WTC11 (cell line): ENCODE measurements around the gene ATP8B4. TPM values are rescaled to one million over a fixed set of nuclear protein-coding genes. Genes with fewer than 3 reads are reported as not detected.
A peak's percentile ranks its signal among the peaks of the same experiment; 100 is the strongest.

ENCODE experiments used
- ATAC-seq: fragments of 200-7000 bp; cut with Tn5 transposase; 2 replicates; pipeline ENCODE4 v1.10.0; 2021; ENCODE audit warnings: mild to moderate bottlenecking, moderate library complexity
- CTCF ChIA-PET: fragments of 300-600 bp; sonication (Branson Sonifier 250); formaldehyde crosslinking; loops from one replicate; lab custom pipeline; 2021; ENCODE audit warnings: antibody characterized with exemption; lab: Charles Lee
- POLR2A ChIA-PET: fragments of 350-600 bp; sonication (Branson Sonifier 250); formaldehyde crosslinking; loops from one replicate; lab custom pipeline; 2021; ENCODE audit warnings: antibody characterized with exemption; lab: Charles Lee
- DNase-seq: peaks from one replicate; pipeline ENCODE4 v3.0.0; 2021; ENCODE audit warnings: low spot score
- H3K27ac Mint-ChIP-seq: 2 replicates; pipeline ENCODE4 v1.8.0; 2021; ENCODE audit warnings: mixed read lengths
- H3K27me3 Mint-ChIP-seq: 2 replicates; pipeline ENCODE4 v1.8.0; 2021; ENCODE audit warnings: low read depth, mild to moderate bottlenecking, moderate library complexity, mixed read lengths
- H3K36me3 Mint-ChIP-seq: 2 replicates; pipeline ENCODE4 v1.8.0; 2021; ENCODE audit warnings: mixed read lengths
- H3K4me1 Mint-ChIP-seq: 2 replicates; pipeline ENCODE4 v1.8.0; 2022; ENCODE audit warnings: mixed read lengths
- H3K4me3 Mint-ChIP-seq: 2 replicates; pipeline ENCODE4 v1.8.0; 2021; ENCODE audit warnings: mild to moderate bottlenecking, moderate library complexity, mixed read lengths
- H3K9me3 Mint-ChIP-seq: 2 replicates; pipeline ENCODE4 v1.8.0; 2021; ENCODE audit warnings: mixed read lengths
- ATF3 ChIP-seq: sonication (generic); formaldehyde crosslinking; conservative IDR thresholded peaks from 2 replicates; pipeline ENCODE4 v1.8.1; 2022; ENCODE audit warnings: mild to moderate bottlenecking, missing genetic modification reagents
- E2F1 ChIP-seq: sonication (generic); formaldehyde crosslinking; IDR thresholded peaks from 2 replicates; pipeline ENCODE4 v1.8.0; 2022; ENCODE audit warnings: mild to moderate bottlenecking, missing genetic modification reagents
- E2F4 ChIP-seq: sonication (generic); formaldehyde crosslinking; IDR thresholded peaks from 2 replicates; pipeline ENCODE4 v1.8.1; 2022; ENCODE audit warnings: low read depth, mild to moderate bottlenecking, moderate library complexity, missing genetic modification reagents, borderline replicate concordance
- E2F5 ChIP-seq: sonication (generic); formaldehyde crosslinking; IDR thresholded peaks from 2 replicates; pipeline ENCODE4 v1.8.1; 2022; ENCODE audit warnings: mild to moderate bottlenecking, moderate library complexity, missing genetic modification reagents
- ERG ChIP-seq: fragments of 250-450 bp; sonication (Bioruptor Pico); IDR thresholded peaks from 2 replicates; pipeline ENCODE4 v1.8.0; 2021; ENCODE audit warnings: mild to moderate bottlenecking
- FOXJ3 ChIP-seq: sonication (generic); formaldehyde crosslinking; IDR thresholded peaks from 2 replicates; pipeline ENCODE4 v1.9.0; 2021; ENCODE audit warnings: missing genetic modification reagents, mild to moderate bottlenecking, borderline replicate concordance
- FOXP1 ChIP-seq: sonication (generic); formaldehyde crosslinking; IDR thresholded peaks from 2 replicates; pipeline ENCODE4 v1.8.0; 2022; ENCODE audit warnings: missing genetic modification reagents, mild to moderate bottlenecking, moderate library complexity, borderline replicate concordance
- JUN ChIP-seq: sonication (generic); formaldehyde crosslinking; IDR thresholded peaks from 2 replicates; pipeline ENCODE4 v1.8.0; 2023; ENCODE audit warnings: mild to moderate bottlenecking, missing genetic modification reagents
- KAT7 ChIP-seq: sonication (generic); formaldehyde crosslinking; IDR thresholded peaks from 2 replicates; pipeline ENCODE4 v1.8.1; 2023; ENCODE audit warnings: missing genetic modification reagents, mild to moderate bottlenecking, borderline replicate concordance
- MAX ChIP-seq: sonication (generic); formaldehyde crosslinking; IDR thresholded peaks from 2 replicates; pipeline ENCODE4 v1.8.0; 2022; ENCODE audit warnings: mild to moderate bottlenecking, missing genetic modification reagents
- NFE2L1 ChIP-seq: sonication (generic); formaldehyde crosslinking; IDR thresholded peaks from 2 replicates; pipeline ENCODE4 v1.8.1; 2023; ENCODE audit warnings: missing genetic modification reagents
- NR1H2 ChIP-seq: sonication (generic); formaldehyde crosslinking; IDR thresholded peaks from 2 replicates; pipeline ENCODE4 v1.9.0; 2021; ENCODE audit warnings: mild to moderate bottlenecking, moderate library complexity, missing genetic modification reagents
- NR3C1 ChIP-seq: sonication (generic); formaldehyde crosslinking; conservative IDR thresholded peaks from 2 replicates; pipeline ENCODE4 v1.8.1; 2023; ENCODE audit warnings: low read depth, mild to moderate bottlenecking, missing genetic modification reagents
- PREB ChIP-seq: sonication (generic); formaldehyde crosslinking; IDR thresholded peaks from 2 replicates; pipeline ENCODE4 v1.8.1; 2022; ENCODE audit warnings: mild to moderate bottlenecking, missing genetic modification reagents, moderate library complexity, borderline replicate concordance
- PRRX2 ChIP-seq: fragments of 250-450 bp; sonication (Bioruptor Pico); IDR thresholded peaks from 2 replicates; pipeline ENCODE4 v1.8.0; 2021; ENCODE audit warnings: mild to moderate bottlenecking
- STAT6 ChIP-seq: sonication (generic); formaldehyde crosslinking; conservative IDR thresholded peaks from 2 replicates; pipeline ENCODE4 v1.8.1; 2023; ENCODE audit warnings: mild to moderate bottlenecking, low read depth, missing genetic modification reagents, moderate library complexity
- USF2 ChIP-seq: sonication (generic); formaldehyde crosslinking; IDR thresholded peaks from 2 replicates; pipeline ENCODE4 v1.8.1; 2023; ENCODE audit warnings: mild to moderate bottlenecking, missing genetic modification reagents, moderate library complexity
- ZBTB21 ChIP-seq: sonication (generic); formaldehyde crosslinking; IDR thresholded peaks from 2 replicates; pipeline ENCODE4 v1.8.1; 2023; ENCODE audit warnings: mild to moderate bottlenecking, missing genetic modification reagents, borderline replicate concordance
- ZBTB43 ChIP-seq: sonication (generic); formaldehyde crosslinking; IDR thresholded peaks from 2 replicates; pipeline ENCODE4 v1.8.1; 2023; ENCODE audit warnings: mild to moderate bottlenecking, missing genetic modification reagents
- ZNF263 ChIP-seq: sonication (generic); formaldehyde crosslinking; IDR thresholded peaks from 2 replicates; pipeline ENCODE4 v1.8.1; 2022; ENCODE audit warnings: low read depth, mild to moderate bottlenecking, moderate library complexity, missing genetic modification reagents
- ZNF396 ChIP-seq: fragments of 250-450 bp; sonication (Bioruptor Pico); IDR thresholded peaks from 2 replicates; pipeline ENCODE4 v1.8.0; 2021; ENCODE audit warnings: mild to moderate bottlenecking, moderate library complexity, borderline replicate concordance
- ZNF416 ChIP-seq: fragments of 250-450 bp; sonication (Bioruptor Pico); IDR thresholded peaks from 2 replicates; pipeline ENCODE4 v1.9.0; 2021; ENCODE audit warnings: mild to moderate bottlenecking, inconsistent platforms
- ZNF423 ChIP-seq: fragments of 250-450 bp; sonication (Bioruptor Pico); IDR thresholded peaks from 2 replicates; pipeline ENCODE4 v2.1.2; 2022; ENCODE audit warnings: mild to moderate bottlenecking, moderate library complexity
- total RNA-seq: library from RNA; stranded (reverse); gene quantifications from 3 replicates; pipeline ENCODE4 v1.2.3, GENCODE V29; 2021

The ATP8B4 gene
- total RNA-seq, 1 experiment from 2014 or later: 0.37 TPM

- TF ChIP-seq ATF3 (CRISPR knock-in tag): no peak
- no peak for TF ChIP-seq ZBTB43
- TF ChIP-seq E2F5: no peak
- no peak for TF ChIP-seq NR1H2
- no peak for TF ChIP-seq ZNF416 (CRISPR knock-in tag)
- TF ChIP-seq ERG: no peak
- TF ChIP-seq E2F1 (CRISPR knock-in tag): no peak
- TF ChIP-seq ZBTB21: no peak
- no peak for TF ChIP-seq ZNF396 (CRISPR knock-in tag)
- no peak for TF ChIP-seq USF2 (CRISPR knock-in tag)
- TF ChIP-seq MAX (CRISPR knock-in tag): no peak
- no peak for TF ChIP-seq PRRX2 (CRISPR knock-in tag)
- no peak for TF ChIP-seq FOXP1 (CRISPR knock-in tag)
- no peak for TF ChIP-seq KAT7 (CRISPR knock-in tag)
- no peak for TF ChIP-seq NFE2L1 (CRISPR knock-in tag)
- TF ChIP-seq PREB (CRISPR knock-in tag): no peak
- no peak for TF ChIP-seq ZNF423
- TF ChIP-seq, all 79 proteins: peak for 0
- POLR2A ChIA-PET: no interaction called here
- no peaks in the 10 kb centered on the region for H3K9me3 Mint-ChIP-seq
- H3K27ac Mint-ChIP-seq: no peak overlapping the region; the same call in 1 of the 2 replicates
- no peaks in the 10 kb centered on the region for H3K36me3 Mint-ChIP-seq
- no peaks in the 10 kb centered on the region for H3K4me1 Mint-ChIP-seq
- CTCF ChIA-PET: no interaction called here
- H3K4me3 Mint-ChIP-seq: no peak overlapping the region
- DNase-seq: no peak
- no peak for ATAC-seq
- H3K27me3 Mint-ChIP-seq: no peaks in the 10 kb centered on the region
These were observed 51.8 kb downstream of the ATP8B4 start for GRCh38 chr15:50067254-50067653.

GRCh38 chr15:50066666-50067065 lies 52.4 kb downstream of the ATP8B4 start:
- TF ChIP-seq ZNF416 (CRISPR knock-in tag): no peak
- no peak for TF ChIP-seq STAT6 (CRISPR knock-in tag)
- no peak for TF ChIP-seq FOXJ3 (CRISPR knock-in tag)
- TF ChIP-seq NR3C1 (CRISPR knock-in tag): no peak
- TF ChIP-seq FOXP1 (CRISPR knock-in tag): no peak
- no peak for TF ChIP-seq JUN
- TF ChIP-seq E2F4 (CRISPR knock-in tag): no peak
- no peak for TF ChIP-seq ZNF263
- H3K27me3 Mint-ChIP-seq: no peaks in the 10 kb centered on the region
- H3K27ac Mint-ChIP-seq: peak overlapping the region; percentile 3; the same call in 1 of the 2 replicates
- no peaks in the 10 kb centered on the region for H3K9me3 Mint-ChIP-seq
- no peak for DNase-seq
- ATAC-seq: no peak
- H3K4me1 Mint-ChIP-seq: peaks cover 2% of the 10 kb centered on the region; the same call in 1 of the 2 replicates
- POLR2A ChIA-PET: no interaction called here
- CTCF ChIA-PET: no interaction called here
- H3K36me3 Mint-ChIP-seq: no peaks in the 10 kb centered on the region
- no peak overlapping the region for H3K4me3 Mint-ChIP-seq
